ENCODE results near the gene CDC42EP1. TPM values are rescaled to one million over a fixed set of nuclear protein-coding genes. Genes with fewer than 3 reads are reported as not detected.

Gene CDC42EP1
- total RNA-seq, 6 experiments from 2014 or later: 88.3 to 104 (median 97.2) TPM

DNA sequence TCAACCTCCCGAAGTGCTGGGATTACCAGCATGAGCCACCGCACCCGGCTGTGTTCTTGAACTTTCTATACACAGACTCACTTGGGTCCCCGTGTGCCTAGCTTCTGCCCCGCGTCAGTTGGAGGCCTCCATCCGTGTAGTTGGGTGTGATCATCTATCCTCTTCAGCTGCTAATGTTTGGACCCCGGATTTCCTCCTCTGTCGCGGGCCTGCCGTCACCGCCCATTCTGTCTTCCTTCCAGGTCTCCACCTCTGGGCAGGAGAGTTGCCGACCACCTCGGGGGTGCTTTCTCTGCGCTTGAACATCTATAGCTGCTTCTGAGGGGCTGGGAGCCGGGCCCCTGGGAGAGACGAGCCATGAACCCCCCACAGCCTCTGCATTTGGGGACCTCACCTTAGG is 5.5 kb downstream of the CDC42EP1 start:
- Mint-ChIP-seq H3K27ac (peak overlapping the region; percentile 38), H3K4me3 (no peak overlapping the region), H3K36me3 (ENCODE audit: low read depth) (peaks cover 22% of the 10 kb centered on the region), H3K27me3 (ENCODE audit: insufficient read depth) (peaks cover 11% of the 10 kb centered on the region), H3K9me3 (no peaks in the 10 kb centered on the region), H3K4me1 (ENCODE audit: low read depth) (peaks cover 39% of the 10 kb centered on the region)
- no peak for DNase-seq
- TF ChIP-seq CTCF (IDR thresholded peaks at IDR 0.05): no peak

DNA sequence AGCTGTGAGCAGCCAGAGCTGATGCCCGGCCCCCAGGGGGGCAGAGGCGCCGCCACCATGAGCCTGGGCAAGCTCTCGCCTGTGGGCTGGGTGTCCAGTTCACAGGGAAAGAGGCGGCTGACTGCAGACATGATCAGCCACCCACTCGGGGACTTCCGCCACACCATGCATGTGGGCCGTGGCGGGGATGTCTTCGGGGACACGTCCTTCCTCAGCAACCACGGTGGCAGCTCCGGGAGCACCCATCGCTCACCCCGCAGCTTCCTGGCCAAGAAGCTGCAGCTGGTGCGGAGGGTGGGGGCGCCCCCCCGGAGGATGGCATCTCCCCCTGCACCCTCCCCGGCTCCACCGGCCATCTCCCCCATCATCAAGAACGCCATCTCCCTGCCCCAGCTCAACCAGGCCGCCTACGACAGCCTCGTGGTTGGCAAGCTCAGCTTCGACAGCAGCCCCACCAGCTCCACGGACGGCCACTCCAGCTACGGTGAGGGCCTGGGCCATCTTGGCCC is 6.1 kb downstream of the CDC42EP1 start:
- H3K27ac Mint-ChIP-seq: no peak overlapping the region
- no peaks in the 10 kb centered on the region for H3K9me3 Mint-ChIP-seq
- peaks cover 39% of the 10 kb centered on the region for H3K4me1 Mint-ChIP-seq (ENCODE audit: low read depth)
- peaks cover 15% of the 10 kb centered on the region for H3K27me3 Mint-ChIP-seq (ENCODE audit: insufficient read depth)
- H3K4me3 Mint-ChIP-seq: no peak overlapping the region
- TF ChIP-seq CTCF (IDR thresholded peaks at IDR 0.05): no peak
- no peak for DNase-seq
- H3K36me3 Mint-ChIP-seq (ENCODE audit: low read depth): peaks cover 22% of the 10 kb centered on the region

DNA sequence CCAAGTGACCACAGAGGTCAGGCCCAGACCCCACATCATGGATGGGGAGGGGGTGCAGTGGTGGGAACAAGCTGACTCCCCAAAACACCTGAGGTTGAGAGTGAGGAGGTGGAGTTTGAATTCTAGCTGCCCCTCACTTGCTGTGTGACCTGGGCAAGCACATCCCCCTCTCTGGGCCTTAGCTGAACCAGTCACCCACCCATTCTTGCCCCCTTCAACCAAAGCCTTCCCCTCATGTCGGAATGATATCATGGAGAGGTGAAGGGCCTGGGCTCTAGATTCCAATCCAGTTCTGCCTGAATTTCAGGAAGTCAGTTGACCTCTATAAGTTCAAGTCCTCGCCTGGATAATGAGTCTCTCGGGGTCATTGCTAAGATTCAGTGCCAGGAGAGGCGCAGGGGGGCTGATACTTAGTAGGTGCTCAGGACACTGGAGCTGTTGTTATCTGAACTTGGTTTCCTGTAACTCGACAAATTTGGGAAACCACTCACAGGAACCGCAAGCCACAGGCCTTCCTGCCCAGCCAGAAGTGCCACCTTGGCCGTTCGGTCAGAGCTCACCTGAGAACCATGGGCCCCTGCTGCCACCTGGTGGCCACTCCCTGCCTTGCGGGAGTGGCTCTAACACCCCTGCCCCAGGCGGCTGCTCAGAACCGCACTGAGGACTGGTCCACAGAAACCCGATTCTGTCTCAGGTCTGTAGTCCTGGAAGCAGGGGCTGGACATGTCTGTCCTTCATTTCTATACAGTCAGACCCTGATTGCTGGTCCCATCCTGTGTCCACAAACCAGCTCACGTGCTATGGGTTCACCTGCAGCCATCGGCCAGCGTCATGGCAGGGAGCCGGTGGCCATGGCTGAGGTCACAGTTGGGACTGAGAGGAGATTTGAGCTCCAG is 6.9 kb downstream of the CDC42EP1 start:
- TF ChIP-seq CTCF (IDR thresholded peaks at IDR 0.05): peak; percentile 96
- peaks cover 19% of the 10 kb centered on the region for H3K36me3 Mint-ChIP-seq (ENCODE audit: low read depth)
- DNase-seq: no peak
- H3K4me3 Mint-ChIP-seq: no peak overlapping the region
- H3K27me3 Mint-ChIP-seq (ENCODE audit: insufficient read depth): peaks cover 15% of the 10 kb centered on the region
- H3K4me1 Mint-ChIP-seq (ENCODE audit: low read depth): peaks cover 34% of the 10 kb centered on the region
- H3K9me3 Mint-ChIP-seq: no peaks in the 10 kb centered on the region
- peak overlapping the region; percentile 65 for H3K27ac Mint-ChIP-seq

DNA sequence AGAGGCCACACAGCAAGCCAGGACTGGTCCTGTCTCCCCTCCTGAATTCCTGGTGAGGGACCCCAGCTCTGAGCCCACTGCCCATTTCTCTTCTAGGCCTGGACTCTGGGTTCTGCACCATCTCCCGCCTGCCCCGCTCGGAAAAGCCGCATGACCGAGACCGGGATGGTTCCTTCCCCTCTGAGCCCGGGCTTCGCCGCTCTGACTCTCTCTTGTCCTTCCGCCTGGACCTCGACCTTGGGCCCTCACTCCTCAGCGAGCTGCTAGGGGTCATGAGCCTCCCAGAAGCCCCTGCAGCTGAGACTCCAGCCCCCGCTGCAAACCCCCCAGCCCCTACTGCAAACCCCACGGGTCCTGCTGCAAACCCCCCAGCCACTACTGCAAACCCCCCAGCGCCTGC is 7.7 kb downstream of the CDC42EP1 start:
- Mint-ChIP-seq H3K4me1 (ENCODE audit: low read depth) (peaks cover 25% of the 10 kb centered on the region), H3K27ac (no peak overlapping the region), H3K4me3 (no peak overlapping the region)

GRCh38 chr22:37568448-37569008 is 8.2 kb downstream of the CDC42EP1 start:
- H3K27ac Mint-ChIP-seq: no peak overlapping the region
- H3K27me3 Mint-ChIP-seq (ENCODE audit: insufficient read depth): peaks cover 12% of the 10 kb centered on the region
- no peak for DNase-seq

More for the DNA sequence above, 7.7 kb downstream of the CDC42EP1 start:
- no peak for DNase-seq
- H3K27me3 Mint-ChIP-seq (ENCODE audit: insufficient read depth): peaks cover 15% of the 10 kb centered on the region
- H3K9me3 Mint-ChIP-seq: no peaks in the 10 kb centered on the region
- H3K36me3 Mint-ChIP-seq (ENCODE audit: low read depth): peaks cover 15% of the 10 kb centered on the region
- TF ChIP-seq CTCF (IDR thresholded peaks at IDR 0.05): no peak

More at GRCh38 chr22:37568448-37569008, 8.2 kb downstream of the CDC42EP1 start:
- peaks cover 10% of the 10 kb centered on the region for H3K36me3 Mint-ChIP-seq (ENCODE audit: low read depth)
- H3K4me1 Mint-ChIP-seq (ENCODE audit: low read depth): peaks cover 20% of the 10 kb centered on the region
- H3K4me3 Mint-ChIP-seq: no peak overlapping the region
- no peaks in the 10 kb centered on the region for H3K9me3 Mint-ChIP-seq
- TF ChIP-seq CTCF (IDR thresholded peaks at IDR 0.05): no peak

Data from HFFc6 (cell line).